LNCAP (cell line): ENCODE results near the gene YLPM1.

Experiments
- CTCF ChIP-seq: fragments of 450-650 bp; IDR thresholded peaks from 2 replicates; pipeline ENCODE4 v1.5.1; 2017; ENCODE audit warnings: mild to moderate bottlenecking

The YLPM1 gene

GRCh38 chr14:74867673-74868072 is 104.6 kb downstream of the YLPM1 start:
- TF ChIP-seq CTCF: no peak

- TF ChIP-seq CTCF: no peak
Observed at GRCh38 chr14:74868739-74869138, 105.6 kb downstream of the YLPM1 start.

DNA sequence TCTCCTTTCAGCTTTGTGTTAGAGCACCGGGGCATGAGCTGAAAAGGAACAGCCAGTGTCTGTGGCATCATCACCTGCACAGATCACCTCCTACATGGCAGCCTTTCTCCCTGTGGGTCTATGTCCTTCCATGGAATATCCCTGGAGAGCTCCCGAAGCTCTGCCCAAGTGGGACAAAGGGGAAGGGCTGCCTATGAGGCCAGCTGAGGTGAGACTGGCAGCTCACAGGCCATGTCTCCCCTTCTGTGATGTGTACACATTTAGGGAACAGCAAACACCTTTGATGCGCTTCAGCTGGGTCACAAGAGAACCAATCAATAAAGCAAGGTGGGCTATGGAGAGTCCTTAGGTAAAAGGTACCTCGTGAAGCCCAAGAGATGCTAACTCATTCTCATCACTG is 108.7 kb downstream of the YLPM1 start:
- TF ChIP-seq CTCF: no peak

GRCh38 chr14:74875204-74875603 is 112.1 kb downstream of the YLPM1 start:
- TF ChIP-seq CTCF: no peak

GRCh38 chr14:74875941-74876913 is 113.1 kb downstream of the YLPM1 start, which contains the start of gene PROX2:
PROX2 (minus strand) TSS chr14:74876145; CDS start chr14:74863834, 12,311 bp downstream.
- no peak for TF ChIP-seq CTCF

DNA sequence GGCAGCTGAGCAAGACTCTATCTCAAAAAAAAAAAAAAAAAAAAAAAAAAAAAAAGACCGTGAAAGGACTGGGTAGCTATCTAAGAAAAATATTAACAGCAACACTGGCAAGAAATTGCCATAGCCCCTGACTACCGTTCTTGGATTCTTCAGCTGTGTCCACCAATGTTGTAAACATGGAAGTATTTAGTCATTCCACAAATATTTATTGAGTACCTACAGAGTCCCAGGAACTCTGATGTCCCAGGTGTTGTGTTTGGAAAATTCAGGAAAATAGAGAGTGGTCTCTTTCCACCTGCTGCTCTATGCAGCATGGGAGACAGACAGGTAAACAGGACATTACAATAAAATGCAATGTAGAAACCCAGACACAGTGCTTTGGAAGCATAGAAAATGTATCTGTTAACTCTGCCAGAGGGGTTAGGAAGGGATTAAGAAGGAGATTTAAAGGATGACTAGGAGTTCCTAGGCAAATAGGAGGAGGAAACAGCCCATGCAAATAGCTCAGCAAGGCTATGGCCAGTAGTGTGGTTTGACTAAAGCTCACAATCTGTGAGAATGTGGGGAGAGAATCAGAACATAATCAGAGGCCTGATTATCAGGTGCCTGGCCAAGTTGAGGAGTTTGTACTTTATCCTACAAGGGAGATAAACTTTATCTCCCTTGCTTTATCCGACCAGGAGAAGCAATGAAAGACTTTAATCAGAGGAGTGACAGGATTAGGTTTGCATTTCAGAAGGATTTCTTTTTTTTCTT is 116.5 kb downstream of the YLPM1 start:
- TF ChIP-seq CTCF: no peak

DNA sequence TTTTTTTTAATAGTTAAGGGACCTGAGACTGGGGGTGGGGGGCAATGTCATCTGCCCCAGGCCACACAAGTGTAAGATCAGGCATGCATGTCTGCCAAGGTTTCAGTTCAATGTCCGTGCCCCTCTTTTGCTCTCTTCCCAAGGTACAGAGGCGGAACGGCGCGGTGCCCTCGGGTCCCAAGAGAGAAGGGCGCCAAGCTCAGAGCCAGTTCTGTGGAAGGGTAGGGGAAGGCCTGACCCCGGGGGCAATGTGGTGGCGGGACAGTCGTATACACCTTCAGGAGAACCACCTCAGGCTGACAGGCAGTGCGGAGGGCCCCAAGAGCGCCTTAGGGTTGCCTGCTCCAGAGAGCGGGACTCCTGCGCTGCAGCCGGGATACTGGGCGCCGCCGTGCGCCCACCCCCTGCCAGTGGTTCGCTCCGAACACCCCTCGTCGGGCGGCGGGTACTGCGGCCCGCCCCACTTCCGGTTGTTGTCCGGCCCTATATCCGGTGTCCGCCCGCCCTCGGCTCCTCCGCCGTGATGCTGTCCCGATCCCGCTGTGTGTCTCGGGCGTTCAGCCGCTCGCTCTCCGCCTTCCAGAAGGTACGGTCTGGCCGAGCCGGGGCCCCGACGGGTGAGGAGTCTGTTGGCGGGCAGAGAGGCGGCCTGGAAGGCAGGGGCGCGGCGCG is 118.5 kb downstream of the YLPM1 start, which contains the start of gene DLST:
Gene DLST (plus strand): TSS at position 486 of the 672 bp plus-strand sequence. CDS start 38 bp downstream, at position 524.
- no peak for TF ChIP-seq CTCF
